Nephron progenitor cell (in vitro differentiated cells): ENCODE measurements around the gene CLASP1.
"Not testable (repeated sequence)": the region's sequence is repeated elsewhere in the genome, so short reads cannot be mapped to it uniquely, and the experiment has no call there.

ENCODE experiments used
- DNase-seq: peaks from one replicate; pipeline ENCODE4 v3.0.0; 2021
- H3K27ac Mint-ChIP-seq: 2 replicates; pipeline ENCODE4 v1.8.0; 2021; ENCODE audit warnings: mild to moderate bottlenecking, moderate library complexity, mixed read lengths
- H3K27me3 Mint-ChIP-seq: 2 replicates; pipeline ENCODE4 v1.8.0; 2021; ENCODE audit warnings: mild to moderate bottlenecking, low read depth, mixed read lengths; ENCODE audit not compliant: poor library complexity
- H3K36me3 Mint-ChIP-seq: 2 replicates; pipeline ENCODE4 v1.8.0; 2021; ENCODE audit warnings: low read depth, mixed read lengths
- H3K4me1 Mint-ChIP-seq: 2 replicates; pipeline ENCODE4 v1.8.0; 2021; ENCODE audit warnings: mixed read lengths
- H3K4me3 Mint-ChIP-seq: 2 replicates; pipeline ENCODE4 v1.8.0; 2021; ENCODE audit warnings: mild to moderate bottlenecking, moderate library complexity, mixed read lengths
- H3K9me3 Mint-ChIP-seq: 2 replicates; pipeline ENCODE4 v1.8.0; 2021; ENCODE audit warnings: mild to moderate bottlenecking, moderate library complexity, mixed read lengths
- TF ChIP-seq, protein P1 (sequence below): fragments of 200-600 bp; sonication (generic); IDR thresholded peaks from 2 replicates; pipeline ENCODE4 v1.5.0; 2021; ENCODE audit warnings: antibody characterized with exemption

CLASP1 gene

DNA sequence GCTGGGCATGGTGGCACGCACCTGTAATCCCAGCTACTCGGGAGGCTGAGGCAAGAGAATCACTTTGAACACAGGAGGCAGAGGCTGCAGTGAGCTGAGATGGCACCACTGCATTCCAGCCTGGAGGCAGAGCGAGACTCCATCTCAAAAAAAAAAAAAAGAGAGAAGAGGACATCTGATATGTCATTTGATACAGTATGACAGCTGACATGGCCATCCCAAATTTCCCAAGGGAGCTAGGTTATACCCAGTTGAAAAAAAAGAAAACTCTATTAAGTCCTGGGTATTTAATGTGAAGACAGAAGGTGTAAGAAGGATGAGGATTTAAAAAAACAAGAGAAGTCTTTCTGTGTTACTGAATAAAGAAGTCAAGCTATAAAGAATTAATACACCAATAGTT is 23.3 kb downstream of the CLASP1 start:
- H3K9me3 Mint-ChIP-seq = peaks cover 48% of the 10 kb centered on the region
- H3K4me3 Mint-ChIP-seq = no peak overlapping the region
- no peaks in the 10 kb centered on the region for H3K4me1 Mint-ChIP-seq
- TF ChIP-seq, protein P1, sequence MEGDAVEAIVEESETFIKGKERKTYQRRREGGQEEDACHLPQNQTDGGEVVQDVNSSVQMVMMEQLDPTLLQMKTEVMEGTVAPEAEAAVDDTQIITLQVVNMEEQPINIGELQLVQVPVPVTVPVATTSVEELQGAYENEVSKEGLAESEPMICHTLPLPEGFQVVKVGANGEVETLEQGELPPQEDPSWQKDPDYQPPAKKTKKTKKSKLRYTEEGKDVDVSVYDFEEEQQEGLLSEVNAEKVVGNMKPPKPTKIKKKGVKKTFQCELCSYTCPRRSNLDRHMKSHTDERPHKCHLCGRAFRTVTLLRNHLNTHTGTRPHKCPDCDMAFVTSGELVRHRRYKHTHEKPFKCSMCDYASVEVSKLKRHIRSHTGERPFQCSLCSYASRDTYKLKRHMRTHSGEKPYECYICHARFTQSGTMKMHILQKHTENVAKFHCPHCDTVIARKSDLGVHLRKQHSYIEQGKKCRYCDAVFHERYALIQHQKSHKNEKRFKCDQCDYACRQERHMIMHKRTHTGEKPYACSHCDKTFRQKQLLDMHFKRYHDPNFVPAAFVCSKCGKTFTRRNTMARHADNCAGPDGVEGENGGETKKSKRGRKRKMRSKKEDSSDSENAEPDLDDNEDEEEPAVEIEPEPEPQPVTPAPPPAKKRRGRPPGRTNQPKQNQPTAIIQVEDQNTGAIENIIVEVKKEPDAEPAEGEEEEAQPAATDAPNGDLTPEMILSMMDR = no peak
- H3K27ac Mint-ChIP-seq = peak overlapping the region; percentile 64
- no peak for DNase-seq
- H3K27me3 Mint-ChIP-seq = no peaks in the 10 kb centered on the region
- peaks cover 84% of the 10 kb centered on the region for H3K36me3 Mint-ChIP-seq

DNA sequence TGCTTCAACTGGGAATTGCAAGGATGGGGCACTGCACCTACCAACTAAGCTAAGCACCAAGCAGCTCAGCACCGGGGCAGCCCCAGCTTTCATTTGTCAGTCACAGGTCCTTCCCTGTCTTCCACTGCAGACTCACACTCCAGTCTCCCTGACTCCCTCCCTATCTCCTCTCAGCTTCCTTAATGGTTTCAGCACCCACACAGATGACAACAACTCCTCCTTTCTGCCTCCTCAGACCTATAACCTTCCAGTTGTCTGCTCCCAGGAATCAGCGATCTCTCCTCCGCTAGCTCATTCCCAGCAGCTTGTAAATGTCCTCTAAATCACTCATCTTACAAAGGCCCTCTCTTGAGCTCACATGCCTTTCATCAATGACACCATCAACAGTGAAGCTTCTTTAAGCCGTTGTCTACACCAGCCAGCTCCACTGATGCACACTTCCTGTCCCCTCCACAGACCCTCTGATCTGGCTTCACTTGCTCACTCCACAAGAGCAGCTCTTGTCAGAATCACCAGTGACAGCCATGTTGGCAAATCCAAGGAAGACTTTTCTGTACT is 32.1 kb downstream of the CLASP1 start:
- DNase-seq = no peak

DNA sequence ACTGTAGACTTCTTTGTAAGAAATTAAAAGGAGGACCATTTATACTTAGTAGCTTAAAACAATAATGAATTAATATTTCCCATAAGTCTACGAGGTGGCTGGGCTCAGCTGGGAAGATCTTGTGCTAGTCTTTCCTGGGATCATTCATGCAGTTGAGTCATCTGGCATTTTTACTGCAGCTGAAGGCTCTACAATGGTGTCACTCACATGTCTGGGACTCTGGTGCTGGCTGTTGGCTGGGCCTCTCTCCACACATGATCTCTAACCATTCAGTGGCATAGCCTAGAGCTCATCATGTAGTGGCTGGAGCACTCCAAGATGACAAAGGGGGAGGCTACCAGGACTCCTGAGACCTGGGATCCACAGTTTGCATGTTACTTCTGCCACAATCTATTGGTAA is 35.5 kb downstream of the CLASP1 start:
- H3K27me3 Mint-ChIP-seq = no peaks in the 10 kb centered on the region
- DNase-seq = no peak
- H3K4me3 Mint-ChIP-seq = no peak overlapping the region
- H3K9me3 Mint-ChIP-seq = peaks cover 6% of the 10 kb centered on the region
- H3K27ac Mint-ChIP-seq = no peak overlapping the region
- TF ChIP-seq, protein P1 = no peak
- peaks cover 40% of the 10 kb centered on the region for H3K36me3 Mint-ChIP-seq
- H3K4me1 Mint-ChIP-seq = peaks cover 9% of the 10 kb centered on the region

More for the DNA sequence above, 32.1 kb downstream of the CLASP1 start:
- TF ChIP-seq, protein P1 = no peak
- no peak overlapping the region for H3K27ac Mint-ChIP-seq
- peaks cover 46% of the 10 kb centered on the region for H3K36me3 Mint-ChIP-seq
- H3K27me3 Mint-ChIP-seq = no peaks in the 10 kb centered on the region
- H3K4me1 Mint-ChIP-seq = peaks cover 9% of the 10 kb centered on the region
- no peak overlapping the region for H3K4me3 Mint-ChIP-seq
- H3K9me3 Mint-ChIP-seq = peaks cover 6% of the 10 kb centered on the region

DNA sequence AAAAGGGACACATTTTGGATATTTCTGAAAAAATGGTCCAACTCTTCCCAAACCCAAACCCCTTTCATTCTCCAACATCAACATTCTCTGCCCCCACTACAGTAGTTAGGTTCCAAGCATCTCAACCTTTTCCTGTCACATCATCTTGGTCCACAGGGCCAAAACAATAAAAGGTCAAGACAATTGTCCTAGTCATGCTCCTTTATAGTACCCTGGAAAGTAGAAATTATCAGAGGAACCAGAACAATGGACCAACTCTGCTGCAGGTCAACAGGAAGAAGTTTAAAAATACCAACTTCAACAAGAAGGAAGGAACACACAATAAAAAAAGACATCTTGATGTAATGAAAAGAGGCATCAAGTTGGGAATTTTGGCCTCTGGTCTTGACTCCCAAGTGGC is 36.1 kb downstream of the CLASP1 start:
- TF ChIP-seq, protein P1 = no peak
- no peak for DNase-seq
- H3K27me3 Mint-ChIP-seq = no peaks in the 10 kb centered on the region
- peaks cover 9% of the 10 kb centered on the region for H3K4me1 Mint-ChIP-seq
- no peak overlapping the region for H3K27ac Mint-ChIP-seq
- H3K9me3 Mint-ChIP-seq = peaks cover 6% of the 10 kb centered on the region
- H3K4me3 Mint-ChIP-seq = no peak overlapping the region
- peaks cover 40% of the 10 kb centered on the region for H3K36me3 Mint-ChIP-seq

DNA sequence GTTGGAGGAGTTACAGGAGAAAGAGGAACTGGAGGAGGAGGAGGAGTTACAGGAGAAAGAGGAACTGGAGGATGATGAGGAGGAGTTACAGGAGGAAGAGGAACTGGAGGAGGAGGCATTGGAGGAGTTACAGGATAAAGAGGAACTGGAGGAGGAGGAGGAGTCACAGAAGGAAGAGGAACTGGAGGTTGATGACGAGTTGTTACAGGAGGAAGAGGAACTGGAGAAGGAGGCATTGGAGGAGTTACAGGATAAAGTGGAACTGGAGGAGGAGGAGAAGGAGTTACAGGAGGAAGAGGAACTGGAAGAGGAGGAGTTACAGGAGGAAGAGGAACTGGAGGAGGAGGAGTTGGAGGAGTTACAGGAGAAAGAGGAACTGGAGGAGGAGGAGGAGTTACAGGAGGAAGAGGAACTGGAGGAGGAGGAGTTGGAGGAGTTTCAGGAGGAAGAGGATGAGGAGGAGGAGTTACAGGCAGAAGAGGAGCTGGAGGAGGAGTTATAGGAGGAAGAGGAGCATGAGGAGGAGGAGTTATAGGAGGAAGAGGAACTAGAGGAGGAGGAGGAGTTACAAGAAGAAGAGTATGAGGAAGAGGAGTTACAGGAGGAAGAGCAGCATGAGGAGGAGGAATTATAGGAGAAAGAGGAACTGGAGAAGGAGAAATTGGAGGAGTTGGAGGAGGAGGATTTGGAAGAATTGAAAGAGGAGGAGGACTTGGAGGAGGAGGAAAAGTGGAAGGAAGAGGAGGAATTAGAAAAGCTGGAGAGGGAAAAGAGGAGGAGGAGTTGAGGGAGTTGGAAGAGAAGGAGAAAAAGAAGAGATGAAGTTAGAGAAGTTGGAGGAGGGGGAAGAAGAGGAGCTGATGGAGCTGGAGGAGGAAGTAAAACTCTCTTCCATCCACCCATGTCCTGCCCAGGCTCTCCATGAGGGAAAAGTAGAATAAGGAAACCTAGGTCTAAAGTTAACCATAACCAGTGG is 37.2 kb downstream of the CLASP1 start:
- H3K27ac Mint-ChIP-seq = no peak overlapping the region
- TF ChIP-seq, protein P1 = no peak
- H3K27me3 Mint-ChIP-seq = no peaks in the 10 kb centered on the region
- no peak for DNase-seq
- H3K36me3 Mint-ChIP-seq = peaks cover 48% of the 10 kb centered on the region
- H3K9me3 Mint-ChIP-seq = peaks cover 6% of the 10 kb centered on the region
- H3K4me1 Mint-ChIP-seq = peaks cover 9% of the 10 kb centered on the region
- no peak overlapping the region for H3K4me3 Mint-ChIP-seq

DNA sequence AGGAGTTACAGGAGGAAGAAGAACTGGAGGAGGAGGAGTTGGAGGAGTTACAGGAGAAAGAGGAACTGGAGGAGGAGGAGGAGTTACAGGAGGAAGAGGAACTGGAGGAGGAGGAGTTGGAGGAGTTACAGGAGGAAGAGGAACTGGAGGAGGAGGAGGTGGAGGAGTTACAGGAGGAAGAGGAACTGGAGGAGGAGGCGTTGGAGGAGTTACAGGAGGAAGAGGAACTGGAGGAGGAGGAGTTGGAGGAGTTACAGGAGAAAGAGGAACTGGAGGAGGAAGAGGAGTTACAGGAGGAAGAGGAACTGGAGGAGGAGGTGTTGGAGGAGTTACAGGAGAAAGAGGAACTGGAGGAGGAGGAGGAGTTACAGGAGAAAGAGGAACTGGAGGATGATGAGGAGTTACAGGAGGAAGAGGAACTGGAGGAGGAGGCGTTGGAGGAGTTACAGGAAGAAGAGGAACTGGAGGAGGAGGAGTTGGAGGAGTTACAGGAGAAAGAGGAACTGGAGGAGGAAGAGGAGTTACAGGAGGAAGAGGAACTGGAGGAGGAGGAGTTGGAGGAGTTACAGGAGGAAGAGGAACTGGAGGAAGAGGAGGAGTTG is 38.1 kb downstream of the CLASP1 start:
- peaks cover 53% of the 10 kb centered on the region for H3K36me3 Mint-ChIP-seq
- not testable (repeated sequence) for H3K9me3 Mint-ChIP-seq, H3K4me1 Mint-ChIP-seq, H3K27ac Mint-ChIP-seq, DNase-seq, H3K4me3 Mint-ChIP-seq, H3K27me3 Mint-ChIP-seq

DNA sequence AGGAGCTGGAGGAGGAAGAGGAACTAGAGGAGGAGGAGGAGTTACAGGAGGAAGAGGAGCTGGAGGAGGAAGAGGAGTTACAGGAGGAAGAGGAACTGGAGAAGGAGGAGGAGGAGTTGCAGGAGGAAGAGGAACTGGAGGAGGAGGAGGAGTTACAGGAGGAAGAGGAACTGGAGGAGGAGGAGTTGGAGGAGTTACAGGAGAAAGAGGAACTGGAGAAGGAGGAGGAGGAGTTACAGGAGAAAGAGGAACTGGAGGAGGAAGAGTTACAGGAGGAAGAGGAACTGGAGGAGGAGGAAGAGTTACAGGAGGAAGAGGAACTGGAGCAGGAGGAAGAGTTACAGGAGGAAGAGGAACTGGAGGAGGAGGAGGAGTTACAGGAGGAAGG is 38.8 kb downstream of the CLASP1 start:
- not testable (repeated sequence) for DNase-seq, H3K4me1 Mint-ChIP-seq, H3K9me3 Mint-ChIP-seq, H3K27me3 Mint-ChIP-seq, H3K4me3 Mint-ChIP-seq, H3K27ac Mint-ChIP-seq
- H3K36me3 Mint-ChIP-seq = peaks cover 56% of the 10 kb centered on the region
